K562 (cell line): ENCODE measurements around the gene FZD10. TPM values are rescaled to one million over a fixed set of nuclear protein-coding genes. Genes with fewer than 3 reads are reported as not detected.

Source experiments
- ATAC-seq: fragments of 200-7000 bp; cut with Tn5 transposase; 3 replicates; pipeline ENCODE4 v1.9.1; 2020; ENCODE audit warnings: moderate library complexity
- BruUV-seq: library from RNA; stranded (reverse); fragments of 400-500 nt; replicated peaks from 2 replicates; lab custom pipeline; 2021; lab: Mats Ljungman, UMichigan
- CTCF ChIA-PET: fragments of 300-600 bp; formaldehyde crosslinking; extraction: SDS; loops from one replicate; lab custom pipeline; 2021; ENCODE audit warnings: low intra/inter-chr PET ratio; lab: Yijun Ruan, JAX
- POLR2A ChIA-PET: fragments of 300-600, 350-650 bp; sonication (Branson Sonifier 250); formaldehyde crosslinking; extraction: SDS; loops from one replicate; lab custom pipeline; 2021; ENCODE audit warnings: antibody characterized with exemption, inconsistent platforms; lab: Yijun Ruan, JAX
- DNase-seq, 4 experiments: peaks; one replicate each; pipeline versions ENCODE4 v3.0.0 to v3.0.0-alpha.2; 2011 to 2018; ENCODE audit warnings: low spot score in 3 of 4, mixed read lengths in 3 of 4; ENCODE audit errors: extremely low read depth in 1 of 4
- FAIRE-seq: peaks from 2 replicates; lab custom pipeline; 2011; peaks lifted over from hg19 to GRCh38; lab: Jason Lieb, UNC
- H2AFZ ChIP-seq: 2 replicates; pipeline ENCODE4 v1.6.0; 2011; ENCODE audit warnings: low read depth, low read length, control low read depth, inconsistent platforms
- H3K27ac ChIP-seq: fragments of 200-600 bp; 3 replicates; pipeline ENCODE4 v1.8.0; 2011; ENCODE audit warnings: low read depth, mild to moderate bottlenecking, control low read depth, inconsistent platforms, low read length, moderate library complexity, mixed read lengths; ENCODE audit errors: extremely low read depth
- H3K27me3 ChIP-seq, 2 experiments: fragments of 300-600 bp in 1 of 2; 2 replicates in 1 of 2; 3 replicates in 1 of 2; pipeline versions ENCODE4 v1.6.0 to v1.8.0; 2011; ENCODE audit warnings: inconsistent platforms in 2 of 2, low read length in 2 of 2, mild to moderate bottlenecking in 1 of 2, mixed read lengths in 1 of 2, moderate library complexity in 1 of 2; ENCODE audit not compliant: control insufficient read depth in 2 of 2, insufficient read depth in 2 of 2
- H3K36me3 ChIP-seq: fragments of 300-600 bp; 3 replicates; pipeline ENCODE4 v1.8.0; 2011; ENCODE audit warnings: mild to moderate bottlenecking, low read length, inconsistent platforms; ENCODE audit not compliant: control insufficient read depth, insufficient read depth
- H3K4me1 ChIP-seq, 2 experiments: fragments of 200-600 bp in 1 of 2; replicated peaks in 1 of 2; 2 replicates in 1 of 2; 3 replicates in 1 of 2; pipeline versions ENCODE4 v1.5.1 to v1.8.0; 2011; ENCODE audit warnings: inconsistent platforms in 2 of 2, low read length in 2 of 2, mild to moderate bottlenecking in 1 of 2, mixed read lengths in 1 of 2, moderate library complexity in 1 of 2; ENCODE audit not compliant: control insufficient read depth in 2 of 2, insufficient read depth in 2 of 2
- H3K4me2 ChIP-seq: 2 replicates; pipeline ENCODE4 v1.6.1; 2011; ENCODE audit warnings: low read length, control low read depth, inconsistent platforms, mixed read lengths; ENCODE audit not compliant: insufficient read depth
- H3K4me3 ChIP-seq: fragments of 200-600 bp; sonication (generic), shearing (Covaris generic); 2 replicates; pipeline ENCODE4 v1.5.1; 2016; ENCODE audit warnings: control low read depth, inconsistent platforms
- H3K79me2 ChIP-seq: fragments of 200-600 bp; 3 replicates; pipeline ENCODE4 v1.8.0; 2011; ENCODE audit warnings: low read length, inconsistent platforms; ENCODE audit not compliant: control insufficient read depth, insufficient read depth
- H3K9ac ChIP-seq, 2 experiments: 2 replicates each; pipeline versions ENCODE4 v1.6.0 to v1.6.1; 2011; ENCODE audit warnings: low read depth in 2 of 2, low read length in 2 of 2, control low read depth in 1 of 2, inconsistent platforms in 1 of 2, mild to moderate bottlenecking in 1 of 2, mixed read lengths in 1 of 2; ENCODE audit not compliant: insufficient read depth in 1 of 2
- H3K9me1 ChIP-seq: one replicate; pipeline ENCODE4 v1.6.0; 2011; ENCODE audit warnings: inconsistent platforms, mild to moderate bottlenecking, low read length, moderate library complexity; ENCODE audit not compliant: control insufficient read depth, insufficient read depth
- H3K9me3 ChIP-seq: replicated peaks from 2 replicates; pipeline ENCODE4 v1.5.1; 2011; ENCODE audit warnings: low read depth, low read length, inconsistent platforms; ENCODE audit not compliant: control insufficient read depth, insufficient read depth
- H4K20me1 ChIP-seq: replicated peaks from 2 replicates; pipeline ENCODE4 v1.6.1; 2011; ENCODE audit warnings: low read length, inconsistent platforms, mixed read lengths; ENCODE audit not compliant: control insufficient read depth, insufficient read depth
- AFF4 ChIP-seq: sonication (generic); formaldehyde crosslinking; IDR thresholded peaks from 2 replicates; pipeline ENCODE4 v1.8.0; 2023; ENCODE audit warnings: mild to moderate bottlenecking, missing genetic modification reagents
- IRF2 ChIP-seq: sonication (generic); formaldehyde crosslinking; IDR thresholded peaks from 2 replicates; pipeline ENCODE4 v1.8.1; 2022; ENCODE audit warnings: mild to moderate bottlenecking, missing genetic modification reagents
- MITF ChIP-seq: IDR thresholded peaks from 2 replicates; pipeline ENCODE4 v1.6.1; 2014; ENCODE audit warnings: antibody characterized with exemption
- PPARD ChIP-seq: fragments of 250-450 bp; sonication (Bioruptor Pico); IDR thresholded peaks from 2 replicates; pipeline ENCODE4 v1.8.0; 2022; ENCODE audit warnings: inconsistent platforms, mild to moderate bottlenecking, moderate library complexity
- PTTG1 ChIP-seq: fragments of 450-650 bp; IDR thresholded peaks from 2 replicates; pipeline ENCODE4 v1.6.1; 2016; ENCODE audit warnings: low read depth, mild to moderate bottlenecking, missing genetic modification characterization, missing compliant biosample characterization
- SAFB ChIP-seq: fragments of 200-400 bp; formaldehyde crosslinking; IDR thresholded peaks from 2 replicates; pipeline ENCODE4 v1.6.1; 2017; ENCODE audit warnings: low read depth, low read length, borderline replicate concordance
- TAF15 ChIP-seq: fragments of 200-400 bp; formaldehyde crosslinking; IDR thresholded peaks from 2 replicates; pipeline ENCODE4 v1.6.1; 2017; ENCODE audit warnings: mild to moderate bottlenecking, low read depth, low read length, moderate library complexity
- WHSC1 ChIP-seq: IDR thresholded peaks from one replicate; pipeline ENCODE4 v1.6.1; 2012; ENCODE audit warnings: low read length, control low read depth, inconsistent platforms
- ZKSCAN8 ChIP-seq: fragments of 200-800 bp; sonication (Bioruptor generic); IDR thresholded peaks from 2 replicates; pipeline ENCODE4 v1.6.1; 2016; ENCODE audit warnings: missing genetic modification characterization, missing compliant biosample characterization
- ZNF263 ChIP-seq: sonication (generic); formaldehyde crosslinking; IDR thresholded peaks from 2 replicates; pipeline ENCODE4 v1.8.0; 2022; ENCODE audit warnings: mild to moderate bottlenecking, missing genetic modification reagents, borderline replicate concordance
- ZNF282 ChIP-seq: sonication (generic); formaldehyde crosslinking; IDR thresholded peaks from 2 replicates; pipeline ENCODE4 v1.8.1; 2023; ENCODE audit warnings: missing genetic modification reagents
- ZNF41 ChIP-seq: fragments of 250-450 bp; sonication (Bioruptor Pico); conservative IDR thresholded peaks from 2 replicates; pipeline ENCODE4 v1.4.0; 2020; ENCODE audit warnings: mild to moderate bottlenecking
- ZNF551 ChIP-seq: fragments of 250-450 bp; sonication (Bioruptor Pico); IDR thresholded peaks from 2 replicates; pipeline ENCODE4 v1.5.0; 2021; ENCODE audit warnings: mild to moderate bottlenecking, moderate library complexity
- WGBS: fragments of 100-300 bp; shearing (Covaris generic); methylation state at CpG from one replicate; pipeline ENCODE4 v1.1.6; 2016; ENCODE audit warnings: low coverage, mixed read lengths; ENCODE audit not compliant: insufficient coverage; ENCODE audit errors: missing lambda C conversion rate; 5-methylcytosine and 5-hydroxymethylcytosine counted together
- in situ Hi-C: fragments of 300-500 bp; cut with MboI; formaldehyde crosslinking; loops from 4 replicates; pipeline ENCODE4 v1.15.0; 2018; ENCODE audit warnings: inconsistent platforms, mixed read lengths
- intact Hi-C: fragments of 100-400 bp; cut with micrococcal nuclease; formaldehyde crosslinking; loops from 2 replicates; pipeline ENCODE4 v1.14.2; 2022
- polyA plus RNA-seq, 8 experiments: library from polyadenylated mRNA; depleted of rRNA in 4 of 8; stranded (reverse) in 5 of 8; unstranded in 3 of 8; fragments of >200 nt; fragmentation: Nextera tagmentation in 2 of 8; fragmentation: Illumina TruSeq in 1 of 8; extraction: Ambion mirVana in 2 of 8; extraction: Trizol in 1 of 8; gene quantifications; 2 replicates each; pipeline versions ENCODE4 v1.2.1 to v1.2.3, GENCODE V29; 2011 to 2014; ENCODE audit warnings: inconsistent platforms in 1 of 8, missing spikeins in 1 of 8
- total RNA-seq, 7 experiments: library from RNA; depleted of rRNA in 6 of 7; stranded (reverse); fragments of >200 nt in 6 of 7; fragmentation: Illumina TruSeq in 2 of 7; extraction: Trizol in 2 of 7; gene quantifications; 2 replicates each; pipeline versions ENCODE4 v1.2.1 to v1.2.3, GENCODE V29; 2011 to 2021; ENCODE audit warnings: low replicate concordance in 1 of 7

The FZD10 gene
- total and polyA plus RNA-seq, 9 of the 15 experiments (the other 6 are each of a cell fraction or from before 2014, with no cell fraction given), result not detected

GRCh38 chr12:130119241-130119861, 42.9 kb upstream of the FZD10 start (continued):
- no peak for TF ChIP-seq ZNF263
- no peak for TF ChIP-seq AFF4 (CRISPR knock-in tag)
- TF ChIP-seq TAF15, result no peak
- no peak for TF ChIP-seq IRF2 (CRISPR knock-in tag)
- TF ChIP-seq, all 486 proteins: peak for 0

- H3K9me1 ChIP-seq, result no peaks in the 10 kb centered on the region
- POLR2A ChIA-PET, result no interaction called here
- H2AFZ ChIP-seq, result no peak overlapping the region
- H3K4me3 ChIP-seq, result no peak overlapping the region
- DNase-seq (no peak), ATAC-seq (no peak), FAIRE-seq (no peak)
- no peaks in the 10 kb centered on the region for H3K36me3 ChIP-seq
- WGBS, result under 1% methylated on average over 25 of the region's 31 CpGs
- in situ Hi-C loops, result no loop called here
- H3K27me3 ChIP-seq, result peaks cover 0 to 34% of the 10 kb centered on the region in 2 experiments; a peak in 2 of 5 replicates
- no TSS peak for BruUV-seq
- H3K4me1 ChIP-seq, result no peaks in the 10 kb centered on the region; a peak in 1 of 5 replicates
- intact Hi-C loops, result no loop called here
- H3K79me2 ChIP-seq, result no peaks in the 10 kb centered on the region
- no peak overlapping the region for H3K4me2 ChIP-seq
- no peak overlapping the region for H3K27ac ChIP-seq
- H4K20me1 ChIP-seq, result no peaks in the 10 kb centered on the region
- no peak overlapping the region for H3K9ac ChIP-seq
- CTCF ChIA-PET, result no interaction called here
- H3K9me3 ChIP-seq, result no peaks in the 10 kb centered on the region
- TF ChIP-seq WHSC1 (no peak), ZNF41 (no peak), SAFB (no peak), ZNF282 (CRISPR knock-in tag) (no peak), ZNF551 (CRISPR knock-in tag) (no peak), ZKSCAN8 (no peak), PTTG1 (tag) (no peak), PPARD (no peak), MITF (no peak)
Measured at GRCh38 chr12:130120012-130120805, 42.1 kb upstream of the FZD10 start.
